Neural crest cell (in vitro differentiated cells): ENCODE results near the gene TANGO2. TPM values are rescaled to one million over a fixed set of nuclear protein-coding genes. Genes with fewer than 3 reads are reported as not detected.
A peak's percentile ranks its signal among the peaks of the same experiment; 100 is the strongest.

Experiments used
- DNase-seq: peaks from one replicate; pipeline ENCODE4 v3.0.0; 2021; ENCODE audit warnings: low read depth, mixed read lengths, low spot score
- H3K27ac Mint-ChIP-seq: one replicate; pipeline ENCODE4 v1.8.0; 2021; ENCODE audit warnings: mild to moderate bottlenecking, mixed read lengths; ENCODE audit not compliant: unreplicated experiment
- H3K27me3 Mint-ChIP-seq: 2 replicates; pipeline ENCODE4 v1.8.0; 2021; ENCODE audit warnings: low read depth, mild to moderate bottlenecking, mixed read lengths
- H3K36me3 Mint-ChIP-seq: 2 replicates; pipeline ENCODE4 v1.8.0; 2021; ENCODE audit warnings: low read depth, mild to moderate bottlenecking, mixed read lengths
- H3K4me1 Mint-ChIP-seq: 2 replicates; pipeline ENCODE4 v1.8.0; 2021; ENCODE audit warnings: mixed read lengths
- H3K4me3 Mint-ChIP-seq: one replicate; pipeline ENCODE4 v1.8.0; 2021; ENCODE audit warnings: mild to moderate bottlenecking, mixed read lengths
- H3K9me3 Mint-ChIP-seq: 2 replicates; pipeline ENCODE4 v1.8.0; 2021; ENCODE audit warnings: mixed read lengths
- total RNA-seq: library from RNA; stranded (reverse); gene quantifications from 2 replicates; pipeline ENCODE4 v1.2.1, GENCODE V29; 2021
- TF ChIP-seq, protein P1 (sequence below): fragments of 200-600 bp; sonication (generic); conservative IDR thresholded peaks from 2 replicates; pipeline ENCODE4 v1.5.0; 2021; ENCODE audit warnings: antibody characterized with exemption, mild to moderate bottlenecking

The TANGO2 gene
- total RNA-seq, 1 donor from 2014 or later = 13.4 TPM

DNA sequence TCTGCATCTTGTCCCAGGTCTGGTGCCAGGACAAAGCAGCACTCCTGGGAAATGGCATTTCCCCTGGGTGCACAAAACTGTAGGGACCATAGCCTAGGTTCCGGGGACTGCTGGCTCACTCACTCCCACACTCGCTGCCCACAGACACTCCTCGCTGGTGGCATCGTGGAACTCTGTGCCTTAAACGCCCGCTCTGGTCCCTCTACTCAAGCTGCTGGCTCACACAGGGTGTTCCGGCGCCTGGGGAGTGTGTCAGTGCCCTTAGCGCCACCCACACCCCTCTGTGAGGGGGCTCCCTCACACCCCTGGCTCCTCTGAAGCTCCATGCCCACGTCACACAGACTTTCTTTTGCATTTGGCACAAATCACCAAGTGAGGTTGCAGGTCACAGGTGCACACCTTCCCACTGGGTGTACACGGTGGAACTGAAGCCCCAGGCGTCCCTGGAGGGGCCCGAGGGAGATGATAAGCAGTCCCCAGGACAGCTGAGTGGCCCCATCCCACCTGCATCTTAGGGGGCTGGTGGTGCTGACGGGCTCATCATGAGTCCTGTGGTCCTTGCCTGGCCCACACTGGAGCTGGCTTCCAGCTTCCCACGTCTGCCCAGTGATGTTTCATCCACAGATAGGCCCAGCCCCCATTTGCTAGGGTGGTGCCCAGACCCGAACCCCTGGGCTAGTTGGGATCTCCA is 35.9 kb downstream of the TANGO2 start:
- Mint-ChIP-seq H3K27me3 (no peaks in the 10 kb centered on the region), H3K4me1 (peaks cover 7% of the 10 kb centered on the region), H3K36me3 (peaks cover 3% of the 10 kb centered on the region), H3K4me3 (no peak overlapping the region), H3K9me3 (no peaks in the 10 kb centered on the region), H3K27ac (no peak overlapping the region)
- TF ChIP-seq, protein P1, sequence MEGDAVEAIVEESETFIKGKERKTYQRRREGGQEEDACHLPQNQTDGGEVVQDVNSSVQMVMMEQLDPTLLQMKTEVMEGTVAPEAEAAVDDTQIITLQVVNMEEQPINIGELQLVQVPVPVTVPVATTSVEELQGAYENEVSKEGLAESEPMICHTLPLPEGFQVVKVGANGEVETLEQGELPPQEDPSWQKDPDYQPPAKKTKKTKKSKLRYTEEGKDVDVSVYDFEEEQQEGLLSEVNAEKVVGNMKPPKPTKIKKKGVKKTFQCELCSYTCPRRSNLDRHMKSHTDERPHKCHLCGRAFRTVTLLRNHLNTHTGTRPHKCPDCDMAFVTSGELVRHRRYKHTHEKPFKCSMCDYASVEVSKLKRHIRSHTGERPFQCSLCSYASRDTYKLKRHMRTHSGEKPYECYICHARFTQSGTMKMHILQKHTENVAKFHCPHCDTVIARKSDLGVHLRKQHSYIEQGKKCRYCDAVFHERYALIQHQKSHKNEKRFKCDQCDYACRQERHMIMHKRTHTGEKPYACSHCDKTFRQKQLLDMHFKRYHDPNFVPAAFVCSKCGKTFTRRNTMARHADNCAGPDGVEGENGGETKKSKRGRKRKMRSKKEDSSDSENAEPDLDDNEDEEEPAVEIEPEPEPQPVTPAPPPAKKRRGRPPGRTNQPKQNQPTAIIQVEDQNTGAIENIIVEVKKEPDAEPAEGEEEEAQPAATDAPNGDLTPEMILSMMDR = no peak
- DNase-seq = no peak

DNA sequence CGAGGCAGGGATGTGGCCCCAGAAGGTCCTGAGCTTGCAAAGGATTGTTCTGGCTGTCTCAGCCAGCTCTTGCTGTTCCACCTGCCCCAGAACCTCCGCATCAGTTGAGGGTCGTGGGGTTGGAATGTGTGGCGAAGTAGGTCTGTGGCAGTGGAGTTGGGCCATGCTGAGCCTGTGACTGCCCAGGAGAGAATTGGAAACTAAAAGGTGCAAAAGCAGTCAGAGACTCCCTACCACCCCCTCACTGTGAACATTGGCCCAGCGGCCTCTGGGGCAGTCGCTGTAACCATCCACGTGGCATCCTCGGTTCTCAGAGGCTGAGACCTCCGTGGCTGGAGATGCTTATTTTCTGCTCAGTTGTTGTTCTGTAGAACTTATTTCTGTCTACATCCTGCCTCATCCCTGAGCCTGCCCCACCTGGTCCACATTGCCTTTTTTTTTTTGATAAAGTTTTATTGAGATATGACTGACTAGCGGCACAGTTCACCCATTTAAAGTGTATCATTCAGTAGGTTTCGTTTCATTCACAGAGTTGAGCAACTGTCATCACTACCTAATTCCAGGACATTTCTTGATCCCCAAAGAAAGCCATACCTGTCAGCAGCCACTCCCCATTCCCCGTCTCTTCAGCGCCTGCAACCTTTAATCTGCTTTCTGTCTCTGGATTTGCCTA is 36.8 kb downstream of the TANGO2 start:
- no peaks in the 10 kb centered on the region for H3K27me3 Mint-ChIP-seq
- TF ChIP-seq, protein P1 = no peak
- peaks cover 7% of the 10 kb centered on the region for H3K4me1 Mint-ChIP-seq
- no peaks in the 10 kb centered on the region for H3K9me3 Mint-ChIP-seq
- peaks cover 3% of the 10 kb centered on the region for H3K36me3 Mint-ChIP-seq
- no peak for DNase-seq
- no peak overlapping the region for H3K27ac Mint-ChIP-seq
- H3K4me3 Mint-ChIP-seq = no peak overlapping the region

DNA sequence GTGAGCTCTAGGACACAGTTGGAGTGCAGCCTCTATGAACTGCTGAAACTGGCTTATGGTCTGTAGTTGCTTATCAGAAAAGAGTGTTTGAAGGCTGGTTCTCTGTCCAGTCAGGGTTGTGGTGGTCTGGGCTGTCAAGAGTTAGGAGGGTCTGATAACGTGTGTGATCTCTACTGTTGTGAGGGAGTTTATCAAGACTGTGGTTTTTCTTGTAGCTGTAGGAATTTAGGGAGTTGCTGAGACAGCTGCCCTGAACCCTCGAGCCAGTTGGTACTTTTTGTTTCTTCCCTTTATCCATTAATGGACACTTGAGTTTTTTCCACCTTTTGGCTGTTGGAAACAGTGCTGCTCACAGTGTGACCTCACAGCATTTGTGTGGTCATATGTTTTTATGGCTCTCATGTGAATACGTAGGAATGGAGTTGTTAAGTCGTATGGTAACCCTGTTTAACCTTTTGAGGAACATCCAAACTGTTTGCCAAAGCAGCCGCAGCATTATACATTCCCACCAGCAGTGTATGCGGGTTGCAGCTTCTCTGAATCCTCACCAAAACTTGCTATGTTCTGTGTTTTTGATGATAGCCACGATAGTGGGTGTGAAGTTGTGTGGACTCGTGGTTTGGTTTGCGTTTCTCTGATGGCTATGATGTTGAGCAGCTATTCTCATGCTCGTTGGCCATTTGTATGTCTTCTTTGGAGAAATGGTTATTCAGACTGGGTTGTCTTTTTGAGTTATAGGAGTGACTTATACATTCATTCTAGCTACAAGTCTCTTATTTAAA is 38.3 kb downstream of the TANGO2 start:
- peaks cover 7% of the 10 kb centered on the region for H3K4me1 Mint-ChIP-seq
- DNase-seq = no peak
- H3K36me3 Mint-ChIP-seq = peaks cover 3% of the 10 kb centered on the region
- peak overlapping the region; percentile 51 for H3K27ac Mint-ChIP-seq
- TF ChIP-seq, protein P1 = no peak
- no peak overlapping the region for H3K4me3 Mint-ChIP-seq
- H3K9me3 Mint-ChIP-seq = no peaks in the 10 kb centered on the region
- no peaks in the 10 kb centered on the region for H3K27me3 Mint-ChIP-seq

DNA sequence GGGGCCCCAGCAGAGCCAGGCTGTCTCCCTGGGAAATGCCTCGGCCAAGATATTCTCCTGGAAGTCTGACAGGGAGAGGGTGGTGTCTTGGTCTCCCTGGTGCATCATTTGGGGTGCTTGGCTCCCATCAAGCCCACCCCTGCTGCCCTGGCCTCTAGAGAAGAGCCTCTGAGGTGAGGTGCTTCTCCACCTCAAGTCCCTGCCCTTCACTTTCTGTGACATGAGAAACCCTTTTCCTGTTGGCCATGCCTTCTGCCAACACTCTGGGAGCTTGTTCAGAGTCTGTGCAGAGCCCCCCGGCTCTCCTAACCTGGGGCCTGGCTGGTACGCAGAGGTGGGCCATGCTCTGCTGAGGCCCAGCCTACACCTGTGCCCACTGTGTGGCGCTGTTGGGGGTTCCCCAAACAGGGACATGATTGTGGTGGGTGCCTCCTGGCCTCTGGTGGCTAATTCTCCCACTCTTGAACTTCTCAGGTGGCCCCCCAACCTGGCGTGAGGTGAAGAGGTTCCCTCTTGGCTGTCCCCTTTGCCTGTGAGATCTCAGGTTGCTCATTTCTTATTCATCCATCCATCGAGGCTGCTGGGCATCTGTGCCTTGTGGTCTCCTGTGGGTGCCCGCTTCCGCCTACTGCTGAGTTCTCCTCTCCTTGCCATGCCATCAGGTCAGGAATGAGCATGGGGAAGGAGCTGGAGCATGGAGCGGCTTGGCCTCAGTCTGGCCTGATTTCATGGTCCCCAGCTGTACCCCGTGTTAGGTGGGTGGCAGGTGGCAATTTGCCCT is 40.0 kb downstream of the TANGO2 start:
- no peak for DNase-seq
- H3K27me3 Mint-ChIP-seq = no peaks in the 10 kb centered on the region
- H3K4me3 Mint-ChIP-seq = no peak overlapping the region
- peaks cover 7% of the 10 kb centered on the region for H3K4me1 Mint-ChIP-seq
- H3K9me3 Mint-ChIP-seq = no peaks in the 10 kb centered on the region
- TF ChIP-seq, protein P1 = no peak
- peaks cover 3% of the 10 kb centered on the region for H3K36me3 Mint-ChIP-seq
- no peak overlapping the region for H3K27ac Mint-ChIP-seq

DNA sequence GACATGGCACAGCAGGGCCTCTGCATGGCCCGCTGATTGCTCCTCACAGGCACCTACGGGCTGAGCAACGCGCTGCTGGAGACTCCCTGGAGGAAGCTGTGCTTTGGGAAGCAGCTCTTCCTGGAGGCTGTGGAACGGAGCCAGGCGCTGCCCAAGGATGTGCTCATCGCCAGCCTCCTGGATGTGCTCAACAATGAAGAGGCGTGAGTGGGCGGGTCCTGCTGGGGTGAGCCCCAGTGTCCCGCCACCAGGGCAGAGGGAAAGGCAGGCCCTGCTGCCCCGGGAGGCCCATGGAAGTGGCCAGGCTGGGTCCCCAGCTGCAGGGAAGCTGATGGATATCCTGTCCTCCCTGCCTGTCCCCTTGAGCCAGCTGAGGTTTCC is 40.6 kb downstream of the TANGO2 start:
- H3K36me3 Mint-ChIP-seq = peaks cover 3% of the 10 kb centered on the region
- H3K27ac Mint-ChIP-seq = no peak overlapping the region
- H3K27me3 Mint-ChIP-seq = no peaks in the 10 kb centered on the region
- H3K4me1 Mint-ChIP-seq = peaks cover 7% of the 10 kb centered on the region
- TF ChIP-seq, protein P1 = no peak
- H3K4me3 Mint-ChIP-seq = no peak overlapping the region
- H3K9me3 Mint-ChIP-seq = no peaks in the 10 kb centered on the region
- DNase-seq = no peak
